CD4-positive, alpha-beta T cell treated with Interleukin-17A for 1 hour (primary cell): ENCODE results near the gene CCT5.
A peak's percentile ranks its signal among the peaks of the same experiment; 100 is the strongest.
"Not testable (repeated sequence)": the region's sequence is repeated elsewhere in the genome, so short reads cannot be mapped to it uniquely, and the experiment has no call there.

ENCODE experiments used
- DNase-seq: peaks from one replicate; pipeline ENCODE4 v3.0.0-alpha.2; 2020

Gene CCT5

GRCh38 chr5:10278658-10279279 lies 28.7 kb downstream of the CCT5 start:
- no peak for DNase-seq

GRCh38 chr5:10279328-10279727 lies 29.2 kb downstream of the CCT5 start:
- DNase-seq, result no peak

- no peak for DNase-seq
These were observed 30.0 kb downstream of the CCT5 start for GRCh38 chr5:10279925-10280720.

GRCh38 chr5:10283927-10284635 lies 34.0 kb downstream of the CCT5 start:
- DNase-seq, result peak; percentile 73

- not testable (repeated sequence) for DNase-seq
These were observed 35.3 kb downstream of the CCT5 start for GRCh38 chr5:10285362-10285761.

- DNase-seq, result no peak
These were observed 36.2 kb downstream of the CCT5 start for GRCh38 chr5:10286162-10286861.

GRCh38 chr5:10286862-10287227 lies 36.8 kb downstream of the CCT5 start:
- DNase-seq, result no peak

- DNase-seq, result peak; percentile 21
These were observed 38.6 kb downstream of the CCT5 start for GRCh38 chr5:10288592-10289219.

- DNase-seq, result no peak
These were observed 39.3 kb downstream of the CCT5 start for GRCh38 chr5:10289353-10289752.

- DNase-seq, result no peak
These were observed 39.9 kb downstream of the CCT5 start for GRCh38 chr5:10289991-10290390.

- no peak for DNase-seq
These were observed 40.4 kb downstream of the CCT5 start for GRCh38 chr5:10290438-10290837.

GRCh38 chr5:10291692-10292339 lies 41.7 kb downstream of the CCT5 start:
- DNase-seq, result no peak

GRCh38 chr5:10293907-10294662 lies 44.0 kb downstream of the CCT5 start:
- DNase-seq, result no peak

GRCh38 chr5:10295619-10296326 lies 45.7 kb downstream of the CCT5 start:
- DNase-seq, result no peak

- DNase-seq, result no peak
These were observed 47.6 kb downstream of the CCT5 start for GRCh38 chr5:10297646-10298204.

GRCh38 chr5:10300246-10300645 lies 50.2 kb downstream of the CCT5 start:
- DNase-seq, result no peak

- DNase-seq, result no peak
These were observed 51.2 kb downstream of the CCT5 start for GRCh38 chr5:10301266-10301665.

GRCh38 chr5:10301842-10302610 lies 51.9 kb downstream of the CCT5 start:
- DNase-seq, result no peak

- no peak for DNase-seq
These were observed 53.1 kb downstream of the CCT5 start for GRCh38 chr5:10303201-10303600.

- DNase-seq, result no peak
These were observed 53.7 kb downstream of the CCT5 start for GRCh38 chr5:10303699-10304170.
